Neural crest cell (in vitro differentiated cells): Measurements from ENCODE around the gene BTNL9. TPM values are rescaled to one million over a fixed set of nuclear protein-coding genes. Genes with fewer than 3 reads are reported as not detected.
"Not testable (repeated sequence)": the region's sequence is repeated elsewhere in the genome, so short reads cannot be mapped to it uniquely, and the experiment has no call there.

Source experiments
- DNase-seq: peaks from one replicate; pipeline ENCODE4 v3.0.0; 2021; ENCODE audit warnings: low read depth, mixed read lengths, low spot score
- H3K27ac Mint-ChIP-seq: one replicate; pipeline ENCODE4 v1.8.0; 2021; ENCODE audit warnings: mild to moderate bottlenecking, mixed read lengths; ENCODE audit not compliant: unreplicated experiment
- H3K27me3 Mint-ChIP-seq: 2 replicates; pipeline ENCODE4 v1.8.0; 2021; ENCODE audit warnings: low read depth, mild to moderate bottlenecking, mixed read lengths
- H3K36me3 Mint-ChIP-seq: 2 replicates; pipeline ENCODE4 v1.8.0; 2021; ENCODE audit warnings: low read depth, mild to moderate bottlenecking, mixed read lengths
- H3K4me1 Mint-ChIP-seq: 2 replicates; pipeline ENCODE4 v1.8.0; 2021; ENCODE audit warnings: mixed read lengths
- H3K4me3 Mint-ChIP-seq: one replicate; pipeline ENCODE4 v1.8.0; 2021; ENCODE audit warnings: mild to moderate bottlenecking, mixed read lengths
- H3K9me3 Mint-ChIP-seq: 2 replicates; pipeline ENCODE4 v1.8.0; 2021; ENCODE audit warnings: mixed read lengths
- total RNA-seq: library from RNA; stranded (reverse); gene quantifications from 2 replicates; pipeline ENCODE4 v1.2.1, GENCODE V29; 2021
- TF ChIP-seq, protein P1 (sequence below): fragments of 200-600 bp; sonication (generic); conservative IDR thresholded peaks from 2 replicates; pipeline ENCODE4 v1.5.0; 2021; ENCODE audit warnings: antibody characterized with exemption, mild to moderate bottlenecking

The BTNL9 gene
- total RNA-seq, 1 donor from 2014 or later, result not detected

DNA sequence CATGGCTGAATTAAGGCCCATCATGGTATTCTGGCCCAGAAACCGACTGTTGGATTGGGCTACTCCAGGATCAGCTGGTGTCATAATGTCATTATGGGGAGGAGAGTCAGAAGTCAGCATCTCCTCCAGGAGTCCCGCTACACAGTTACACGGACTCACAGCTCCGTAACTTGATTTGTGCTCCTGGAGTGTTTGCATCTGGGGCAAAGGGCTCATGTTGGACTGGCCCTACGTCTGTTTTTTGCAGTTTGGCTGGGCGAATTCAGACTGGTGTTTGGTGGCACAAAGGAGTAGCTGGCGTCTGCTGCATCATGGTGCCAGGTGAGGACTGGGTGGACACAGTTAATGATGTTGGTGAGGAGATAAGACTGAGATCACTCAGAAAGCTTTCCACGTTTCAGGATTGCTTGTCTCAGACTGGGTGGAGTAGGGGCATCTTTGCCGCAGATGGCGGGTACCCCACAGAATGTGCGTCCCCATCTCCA is 59.6 kb downstream of the BTNL9 start:
- H3K4me3 Mint-ChIP-seq, result peak overlapping the region; percentile 72
- no peaks in the 10 kb centered on the region for H3K9me3 Mint-ChIP-seq
- no peak overlapping the region for H3K27ac Mint-ChIP-seq
- TF ChIP-seq, protein P1, sequence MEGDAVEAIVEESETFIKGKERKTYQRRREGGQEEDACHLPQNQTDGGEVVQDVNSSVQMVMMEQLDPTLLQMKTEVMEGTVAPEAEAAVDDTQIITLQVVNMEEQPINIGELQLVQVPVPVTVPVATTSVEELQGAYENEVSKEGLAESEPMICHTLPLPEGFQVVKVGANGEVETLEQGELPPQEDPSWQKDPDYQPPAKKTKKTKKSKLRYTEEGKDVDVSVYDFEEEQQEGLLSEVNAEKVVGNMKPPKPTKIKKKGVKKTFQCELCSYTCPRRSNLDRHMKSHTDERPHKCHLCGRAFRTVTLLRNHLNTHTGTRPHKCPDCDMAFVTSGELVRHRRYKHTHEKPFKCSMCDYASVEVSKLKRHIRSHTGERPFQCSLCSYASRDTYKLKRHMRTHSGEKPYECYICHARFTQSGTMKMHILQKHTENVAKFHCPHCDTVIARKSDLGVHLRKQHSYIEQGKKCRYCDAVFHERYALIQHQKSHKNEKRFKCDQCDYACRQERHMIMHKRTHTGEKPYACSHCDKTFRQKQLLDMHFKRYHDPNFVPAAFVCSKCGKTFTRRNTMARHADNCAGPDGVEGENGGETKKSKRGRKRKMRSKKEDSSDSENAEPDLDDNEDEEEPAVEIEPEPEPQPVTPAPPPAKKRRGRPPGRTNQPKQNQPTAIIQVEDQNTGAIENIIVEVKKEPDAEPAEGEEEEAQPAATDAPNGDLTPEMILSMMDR, result no peak
- peaks cover 2% of the 10 kb centered on the region for H3K36me3 Mint-ChIP-seq
- no peak for DNase-seq
- H3K4me1 Mint-ChIP-seq, result peaks cover 13% of the 10 kb centered on the region
- H3K27me3 Mint-ChIP-seq, result peaks cover 43% of the 10 kb centered on the region

DNA sequence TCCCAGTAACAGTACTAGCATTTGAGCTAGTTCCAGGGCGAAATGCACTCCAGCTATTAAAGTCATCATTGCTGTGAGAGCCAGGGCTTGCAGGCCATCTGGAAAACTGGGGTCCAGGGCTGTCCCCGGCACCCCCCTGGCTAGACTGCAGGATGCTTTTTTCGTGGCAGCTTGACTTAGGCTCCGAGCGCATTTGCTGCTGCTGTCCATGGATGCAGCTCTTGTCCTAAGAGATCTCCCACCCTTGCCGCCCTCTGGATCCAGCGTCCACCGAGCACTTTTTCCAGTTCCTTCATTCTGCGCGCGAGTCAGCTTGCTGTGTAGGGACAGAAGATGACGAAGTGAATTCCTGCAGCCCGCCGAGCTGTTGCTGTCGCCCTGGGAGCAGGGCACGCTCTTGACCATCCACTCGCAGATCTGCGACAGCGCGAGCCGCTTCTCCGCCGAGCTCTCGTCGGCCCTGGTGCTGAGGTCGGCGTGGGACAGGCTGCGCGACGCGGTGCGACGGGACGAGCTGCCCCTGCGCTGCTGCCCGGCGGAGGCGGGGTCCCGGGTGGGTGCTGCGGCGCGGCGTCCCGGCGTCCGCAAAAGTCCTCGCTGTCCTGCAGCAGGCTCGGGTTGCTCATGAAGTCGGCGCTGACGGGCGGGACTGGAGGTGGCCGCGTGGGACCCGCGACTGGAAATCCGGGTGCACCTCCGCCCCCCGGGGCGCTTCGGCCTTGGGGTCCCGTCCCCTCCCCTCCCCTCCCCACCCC is 60.2 kb downstream of the BTNL9 start:
- Mint-ChIP-seq H3K36me3 (peaks cover 2% of the 10 kb centered on the region), H3K9me3 (no peaks in the 10 kb centered on the region), H3K27me3 (peaks cover 43% of the 10 kb centered on the region), H3K4me3 (peak overlapping the region; percentile 56), H3K27ac (no peak overlapping the region), H3K4me1 (peaks cover 13% of the 10 kb centered on the region)
- no peak for DNase-seq
- TF ChIP-seq, protein P1, result no peak

DNA sequence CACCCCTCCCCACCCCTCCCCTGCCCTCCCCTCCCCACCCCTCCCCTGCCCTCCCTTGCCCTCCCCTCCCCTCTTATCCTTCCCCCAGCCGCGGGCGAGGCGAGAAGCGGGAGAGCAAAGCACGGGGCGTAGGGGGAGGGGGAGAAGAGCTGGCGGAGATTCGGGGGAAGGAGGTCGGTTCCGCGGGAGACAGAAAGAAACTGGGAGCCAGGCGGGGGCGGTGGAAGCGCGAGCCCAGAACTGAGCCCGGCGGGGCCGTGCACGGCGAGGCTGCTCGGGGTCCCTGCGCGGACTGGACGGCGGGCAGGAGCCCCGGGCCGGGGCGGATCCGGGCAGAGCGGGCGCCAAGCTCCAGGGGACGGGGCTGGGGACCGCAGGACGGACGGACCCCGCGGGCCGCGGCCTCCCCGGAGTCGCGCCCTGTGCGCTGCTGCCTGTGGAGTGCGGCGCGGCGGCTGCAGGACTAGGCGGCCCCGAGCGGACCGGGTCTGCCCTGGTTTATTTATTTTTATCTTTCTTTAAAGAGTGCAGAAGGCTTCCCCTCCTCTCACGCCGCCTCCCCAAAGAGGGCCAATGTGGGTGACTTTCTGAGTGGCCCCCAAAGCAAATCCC is 61.1 kb downstream of the BTNL9 start:
- peaks cover 48% of the 10 kb centered on the region for H3K27me3 Mint-ChIP-seq
- not testable (repeated sequence) for H3K9me3 Mint-ChIP-seq, DNase-seq, H3K27ac Mint-ChIP-seq, H3K36me3 Mint-ChIP-seq, H3K4me3 Mint-ChIP-seq
- peaks cover 13% of the 10 kb centered on the region for H3K4me1 Mint-ChIP-seq

DNA sequence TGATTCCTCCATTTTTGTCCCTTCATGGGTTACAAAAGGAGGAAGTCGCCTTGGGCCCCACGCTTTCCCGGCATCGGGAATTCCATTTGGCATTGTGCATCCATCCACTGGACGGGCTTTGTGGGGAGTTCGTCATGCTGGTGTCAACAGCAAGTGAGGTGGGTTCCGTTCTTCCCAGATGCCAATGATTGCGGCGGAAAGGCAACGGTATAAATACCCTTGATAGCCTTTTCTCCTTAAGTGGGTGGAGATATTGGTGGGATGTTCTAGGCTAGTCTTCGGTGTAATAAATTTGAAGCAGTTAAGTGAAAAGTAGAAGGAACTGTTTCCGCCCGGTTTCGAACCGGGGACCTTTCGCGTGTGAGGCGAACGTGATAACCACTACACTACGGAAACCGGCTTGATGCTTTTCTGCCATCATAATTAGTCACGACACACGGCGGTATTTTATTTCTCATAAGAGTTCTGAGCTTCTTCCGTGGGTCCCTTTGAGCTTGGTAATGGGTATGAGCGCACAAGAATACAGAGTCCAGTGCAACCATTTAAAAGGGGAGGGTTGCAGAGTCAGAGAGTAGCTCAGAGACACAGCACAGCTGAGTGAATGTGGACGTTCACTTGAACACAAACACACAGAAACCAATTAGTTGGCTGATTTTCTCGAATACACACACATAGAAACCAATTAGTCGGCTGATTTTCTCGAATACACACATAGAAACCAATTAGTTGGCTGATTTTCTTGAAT is 62.0 kb downstream of the BTNL9 start:
- not testable (repeated sequence) for H3K9me3 Mint-ChIP-seq, H3K4me3 Mint-ChIP-seq, H3K36me3 Mint-ChIP-seq, DNase-seq, H3K27ac Mint-ChIP-seq
- Mint-ChIP-seq H3K27me3 (peaks cover 58% of the 10 kb centered on the region), H3K4me1 (peaks cover 13% of the 10 kb centered on the region)

DNA sequence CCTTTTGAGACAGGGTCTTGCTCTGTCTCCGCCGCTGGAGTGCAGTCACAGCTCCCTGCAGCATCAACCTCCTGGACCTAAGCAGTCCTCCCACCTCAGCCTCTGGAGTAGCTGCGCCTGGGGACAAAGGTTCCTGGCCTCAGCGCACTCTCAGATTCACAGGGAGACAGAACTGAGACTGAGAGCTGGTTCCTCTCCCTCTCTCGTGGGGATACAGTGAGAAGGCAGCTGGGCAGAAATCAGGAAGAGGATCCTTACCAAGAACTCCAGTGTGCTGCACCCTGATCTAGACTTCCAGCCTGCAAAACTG is 64.1 kb downstream of the BTNL9 start:
- DNase-seq, H3K27ac Mint-ChIP-seq: not testable (repeated sequence)
- H3K27me3 Mint-ChIP-seq, result peaks cover 73% of the 10 kb centered on the region

DNA sequence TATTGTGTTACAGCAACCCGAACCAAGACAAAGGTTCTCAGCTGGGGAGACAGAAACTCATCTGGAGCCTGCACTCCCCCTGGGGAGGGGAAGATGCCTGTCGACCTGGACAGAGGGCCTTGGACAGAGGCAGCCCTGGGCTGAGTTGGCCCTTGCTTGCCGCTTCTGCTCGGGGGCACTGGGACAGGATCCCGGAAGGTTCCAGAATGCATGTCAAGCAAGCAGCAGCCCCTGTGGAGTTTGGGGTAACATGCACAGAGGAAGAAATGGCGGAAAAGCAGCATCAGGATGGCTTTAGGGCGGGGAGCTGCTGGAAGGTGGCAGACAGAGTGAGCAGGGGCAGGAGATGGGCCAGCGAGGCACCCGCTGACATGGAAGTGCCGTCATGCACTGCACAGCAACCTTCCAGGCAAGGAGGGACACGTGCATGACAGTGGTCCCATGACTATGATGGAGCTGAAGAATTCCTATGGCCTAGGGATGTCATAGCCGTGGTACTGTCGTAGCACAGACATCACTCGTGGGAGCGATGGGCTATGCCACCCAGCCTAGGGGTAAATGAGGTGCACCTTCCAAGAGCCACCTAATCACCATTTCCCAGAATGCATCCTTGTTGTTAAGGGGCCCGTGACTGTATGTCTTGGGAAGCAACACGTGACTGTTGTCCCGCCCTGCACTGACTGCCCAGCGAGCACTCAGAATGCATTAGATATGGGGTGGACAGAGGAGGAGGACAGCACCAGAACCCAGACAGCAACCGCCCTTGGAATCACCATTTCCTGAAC is 64.7 kb downstream of the BTNL9 start:
- not testable (repeated sequence) for H3K9me3 Mint-ChIP-seq, DNase-seq, H3K4me1 Mint-ChIP-seq, H3K27ac Mint-ChIP-seq, H3K4me3 Mint-ChIP-seq, H3K36me3 Mint-ChIP-seq
- H3K27me3 Mint-ChIP-seq, result peaks cover 73% of the 10 kb centered on the region

More for the DNA sequence above, 64.1 kb downstream of the BTNL9 start:
- peaks cover 13% of the 10 kb centered on the region for H3K4me1 Mint-ChIP-seq
- H3K9me3 Mint-ChIP-seq, H3K36me3 Mint-ChIP-seq, H3K4me3 Mint-ChIP-seq: not testable (repeated sequence)

DNA sequence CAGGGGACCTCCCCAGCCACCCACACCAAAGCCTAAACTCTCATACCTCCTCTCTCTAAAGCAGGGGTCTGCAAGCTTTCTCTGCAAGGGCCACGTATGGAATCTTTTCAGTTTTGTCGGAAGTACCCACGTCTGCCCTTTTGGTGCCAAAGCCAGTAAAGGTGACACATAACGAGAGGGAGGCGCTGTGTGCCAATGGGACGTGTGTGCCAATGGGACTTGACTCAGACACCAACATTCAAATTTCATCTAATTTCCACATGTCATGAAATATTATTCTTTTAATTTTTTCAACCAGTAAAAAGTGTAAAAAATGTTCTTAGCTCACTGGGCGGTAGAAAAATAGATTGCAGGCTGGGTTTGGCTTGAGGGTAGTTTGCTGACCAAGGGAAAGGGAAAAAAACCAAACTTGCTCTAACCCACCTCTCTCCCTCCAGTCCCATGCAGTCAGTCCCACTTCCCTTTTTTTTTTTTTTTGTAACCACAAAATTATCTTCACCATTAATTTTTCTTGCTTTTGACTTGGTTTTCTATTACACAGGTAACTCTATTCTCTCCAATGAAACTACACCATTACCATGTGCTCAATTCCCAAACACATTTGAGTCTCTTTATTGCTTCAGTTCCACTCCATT is 65.4 kb downstream of the BTNL9 start:
- Mint-ChIP-seq H3K27ac (no peak overlapping the region), H3K9me3 (no peaks in the 10 kb centered on the region), H3K4me1 (peaks cover 4% of the 10 kb centered on the region), H3K4me3 (no peak overlapping the region), H3K36me3 (peaks cover 5% of the 10 kb centered on the region), H3K27me3 (peaks cover 73% of the 10 kb centered on the region)
- DNase-seq, result no peak
- TF ChIP-seq, protein P1, result no peak
